HG03196 (cell line): Measurements from ENCODE around the gene OSBPL8.

ENCODE experiments used
- ATAC-seq: cut with Tn5 transposase; IDR thresholded peaks from one replicate; pipeline ENCODE4 v1.9.1; 2021; ENCODE audit not compliant: unreplicated experiment

Gene OSBPL8

DNA sequence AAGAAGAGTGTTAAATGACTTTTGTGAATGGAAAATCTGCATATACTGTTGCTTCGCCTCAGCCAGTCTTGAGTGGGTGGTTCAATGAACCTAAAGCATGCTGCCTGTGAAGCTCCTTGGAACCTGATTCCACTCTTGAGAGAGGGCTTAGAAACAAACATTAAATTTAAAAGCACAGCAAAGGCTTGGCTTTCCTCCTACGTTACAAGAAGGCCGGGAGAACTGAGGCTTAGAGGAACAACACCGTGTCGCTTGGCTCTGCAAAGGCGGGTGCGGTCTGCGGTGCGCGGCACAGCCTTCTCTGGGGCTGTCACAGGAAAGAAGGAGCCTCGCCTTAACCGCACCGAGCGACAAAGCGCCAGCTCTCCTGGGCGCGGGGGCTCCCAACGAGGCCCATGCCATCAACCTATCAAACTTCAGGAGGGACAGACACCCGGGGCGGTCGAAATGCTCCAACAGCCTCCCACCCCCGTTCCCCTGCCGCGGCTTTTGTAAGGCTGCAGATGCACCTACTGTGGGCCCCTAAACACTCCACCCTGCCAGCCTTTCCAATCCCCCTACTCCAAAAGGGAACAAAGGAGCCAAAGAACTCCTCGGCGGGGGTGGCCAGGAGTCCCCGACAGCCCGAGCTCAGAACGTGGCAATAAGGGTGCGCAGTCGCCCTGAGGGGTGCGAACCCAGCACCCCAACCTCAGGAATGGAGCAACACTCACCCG lies 729 bp downstream of the OSBPL8 start:
- ATAC-seq: peak; percentile 48

DNA sequence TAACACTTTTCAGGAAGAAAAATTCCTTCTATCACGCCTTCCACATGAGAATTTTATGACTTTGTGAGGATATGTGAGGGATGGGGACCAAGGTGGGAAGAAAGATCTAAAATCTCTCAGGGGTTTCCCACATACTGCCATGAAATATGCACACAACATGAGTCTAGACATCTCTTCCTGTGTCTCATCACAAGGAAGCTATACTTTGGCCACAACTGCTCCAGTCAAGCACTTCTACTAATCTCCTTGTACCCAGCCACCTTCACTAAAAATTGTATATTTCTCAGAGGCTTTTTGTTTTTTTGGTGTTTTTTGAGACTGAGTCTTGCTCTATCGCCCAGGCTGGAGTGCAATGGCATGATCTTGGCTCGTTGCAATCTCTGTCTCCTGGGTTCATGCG lies 3.2 kb downstream of the OSBPL8 start:
- no peak for ATAC-seq

DNA sequence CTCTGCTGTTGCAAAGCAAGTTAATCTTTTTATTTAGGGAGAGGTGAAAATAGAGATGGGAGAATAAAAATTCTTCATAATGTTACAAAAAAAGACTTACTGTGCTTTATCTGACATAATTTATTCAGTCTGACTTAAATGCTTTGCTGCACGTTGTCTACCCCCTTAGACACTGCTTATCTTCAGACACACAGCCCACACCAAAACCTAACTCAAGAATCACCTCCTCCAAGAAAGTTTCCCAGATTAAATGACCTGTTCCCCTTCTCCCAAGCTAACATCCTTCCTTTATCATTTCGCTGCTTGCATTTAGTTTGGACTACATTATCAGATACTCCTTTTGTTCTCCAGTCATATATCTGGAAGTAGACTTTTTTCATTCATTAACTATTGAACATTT lies 3.8 kb downstream of the OSBPL8 start:
- no peak for ATAC-seq

DNA sequence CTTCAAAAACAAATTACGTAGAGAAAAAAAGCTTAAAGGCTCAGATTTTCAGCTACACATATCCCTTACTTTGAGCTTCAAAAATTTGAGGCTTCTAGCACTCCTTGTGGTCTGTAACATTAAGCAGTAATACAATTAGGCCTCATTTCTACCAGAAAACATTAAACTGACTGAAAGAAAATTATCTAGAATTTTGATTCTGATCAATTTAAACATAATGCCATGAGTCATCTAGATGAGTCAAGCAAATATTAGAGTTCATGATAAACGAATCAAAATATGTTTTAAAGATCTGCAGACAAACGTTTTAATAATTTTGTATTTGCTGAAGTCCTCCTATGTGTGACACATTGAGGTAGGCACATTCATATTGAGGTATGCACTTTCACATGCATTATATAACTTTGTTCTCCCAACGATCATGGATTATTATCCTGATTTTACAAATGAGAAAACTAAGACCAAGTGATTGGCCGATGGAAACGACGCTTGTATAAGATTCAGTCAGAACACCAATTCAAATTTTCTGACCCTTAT lies 4.3 kb downstream of the OSBPL8 start:
- ATAC-seq: no peak

DNA sequence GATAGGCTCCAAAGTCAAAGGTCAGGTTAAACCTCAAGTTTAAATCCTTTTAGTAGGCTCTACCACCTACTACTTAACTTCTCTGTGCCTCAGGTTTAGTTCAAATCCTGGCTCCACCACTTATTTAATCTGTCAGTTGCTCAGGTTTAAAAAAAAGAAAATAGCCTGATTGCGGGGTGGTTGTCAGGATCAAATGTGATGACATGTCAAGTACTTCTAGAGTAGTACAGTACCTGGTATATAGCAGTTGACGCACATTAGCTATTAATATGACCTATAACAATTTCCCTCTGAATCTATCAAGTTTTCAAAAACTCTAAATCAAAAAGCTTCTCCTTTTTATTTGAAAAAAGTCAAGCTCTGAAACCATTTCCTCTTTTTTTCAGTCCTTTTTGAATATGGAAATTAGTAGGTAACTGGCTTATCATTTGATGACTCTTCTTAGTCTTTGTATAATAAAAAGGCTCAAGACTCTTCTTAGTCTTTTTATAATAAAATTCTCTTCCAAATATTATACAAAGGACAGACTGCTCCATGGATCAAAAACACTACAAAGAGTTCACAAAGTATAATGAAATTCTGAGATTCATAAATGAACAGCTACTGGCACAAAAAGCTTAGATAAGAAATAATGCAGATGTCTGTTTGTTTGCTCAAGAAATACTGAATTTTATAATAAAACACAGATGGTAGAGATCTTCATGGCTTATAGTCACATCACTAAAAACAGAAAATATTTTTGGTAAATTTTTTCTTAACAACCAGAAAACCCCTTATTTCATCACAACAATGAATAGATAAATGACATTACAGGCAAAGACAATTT lies 5.0 kb downstream of the OSBPL8 start:
- no peak for ATAC-seq

DNA sequence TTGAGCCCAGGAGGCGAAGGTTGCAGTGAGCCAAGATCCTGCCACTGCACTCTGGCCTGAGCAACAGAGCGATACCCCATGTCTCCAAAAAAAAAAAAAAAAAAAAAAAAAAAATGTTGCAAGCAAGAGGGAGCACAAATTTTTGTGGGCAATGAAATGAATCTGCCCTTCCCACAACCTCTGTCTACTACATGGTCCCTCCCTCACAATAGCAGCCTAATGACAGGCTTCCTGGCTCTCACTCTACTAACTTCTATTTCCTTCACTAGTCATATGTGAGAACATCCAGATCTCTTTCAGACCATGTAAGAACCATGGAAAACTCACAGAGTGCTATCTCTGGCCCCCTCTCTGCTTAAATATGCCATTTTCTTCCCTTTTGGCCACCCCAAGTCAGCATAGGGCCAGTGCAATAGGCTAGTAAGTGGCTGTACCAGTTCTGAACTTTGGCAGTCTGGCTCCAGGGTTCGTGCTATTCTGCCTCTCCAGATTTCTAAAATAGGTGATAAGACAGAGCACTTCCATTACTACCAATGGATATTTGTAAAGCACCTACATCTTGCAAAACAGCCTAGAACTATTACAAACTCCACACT lies 7.1 kb downstream of the OSBPL8 start:
- no peak for ATAC-seq

DNA sequence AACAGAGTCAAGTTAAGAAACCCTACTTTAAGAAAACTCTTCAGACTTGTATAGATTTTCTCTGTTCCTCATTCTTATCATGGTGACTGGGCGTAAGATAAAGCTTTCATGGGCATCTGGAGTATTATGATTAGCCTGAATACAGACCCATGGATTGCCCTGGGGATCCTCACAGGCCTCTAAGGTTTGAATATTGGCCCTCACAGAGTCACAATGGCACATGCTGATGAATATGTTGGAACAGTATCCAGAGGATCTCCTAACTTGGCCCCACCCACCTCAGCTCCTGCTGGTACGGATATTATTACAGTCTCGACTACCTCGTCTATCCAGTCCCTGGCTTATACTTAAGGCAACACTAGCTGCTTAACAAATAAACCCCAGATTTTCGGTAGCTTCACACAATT lies 8.1 kb downstream of the OSBPL8 start:
- no peak for ATAC-seq

DNA sequence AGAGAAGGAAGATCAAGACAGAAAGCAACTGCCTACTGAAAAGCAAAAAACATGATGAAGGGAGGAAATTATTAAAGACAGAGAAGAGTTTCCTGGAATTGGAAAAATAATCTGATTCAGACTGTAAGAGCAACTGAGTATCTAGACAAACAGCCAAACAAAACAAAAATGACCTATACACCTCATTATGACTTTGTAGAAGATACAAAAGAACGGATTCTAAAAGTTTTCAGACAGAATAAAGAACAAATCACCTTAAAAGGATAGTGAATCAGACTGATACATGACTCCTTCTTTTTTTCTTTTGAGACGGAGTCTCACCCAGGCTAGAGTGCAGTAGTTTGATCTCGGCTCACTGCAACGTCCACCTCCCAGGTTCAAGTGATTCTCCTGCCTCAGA lies 10.4 kb downstream of the OSBPL8 start:
- ATAC-seq: no peak

DNA sequence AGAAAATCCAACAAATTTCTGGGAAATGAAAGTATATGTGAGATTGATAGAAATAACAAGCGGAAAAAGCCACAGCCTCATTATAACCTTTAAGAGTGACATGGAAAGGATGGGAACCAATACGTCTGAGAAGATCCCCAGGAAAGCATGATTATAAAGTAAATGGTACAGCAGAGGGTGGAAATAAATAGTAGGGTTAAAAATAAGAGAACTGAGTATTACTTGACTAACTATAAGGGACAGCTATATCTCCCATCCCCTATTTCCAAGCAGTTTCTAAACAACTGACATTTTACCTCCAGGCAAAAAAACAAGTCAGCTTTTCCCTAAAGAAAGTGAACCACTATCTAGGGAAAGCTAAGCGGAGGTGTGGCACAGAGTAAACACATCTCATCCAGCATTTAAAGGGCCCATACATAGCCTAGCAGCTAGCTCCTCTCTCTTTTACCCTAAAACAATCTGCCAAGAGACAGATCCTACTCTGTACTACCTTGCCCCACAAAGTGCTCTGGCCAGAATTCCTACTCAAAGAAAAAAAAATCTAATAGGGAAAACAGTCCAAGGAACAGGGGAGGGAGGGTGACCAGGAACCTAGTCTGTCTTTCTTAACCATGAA lies 11.2 kb downstream of the OSBPL8 start:
- ATAC-seq: no peak

DNA sequence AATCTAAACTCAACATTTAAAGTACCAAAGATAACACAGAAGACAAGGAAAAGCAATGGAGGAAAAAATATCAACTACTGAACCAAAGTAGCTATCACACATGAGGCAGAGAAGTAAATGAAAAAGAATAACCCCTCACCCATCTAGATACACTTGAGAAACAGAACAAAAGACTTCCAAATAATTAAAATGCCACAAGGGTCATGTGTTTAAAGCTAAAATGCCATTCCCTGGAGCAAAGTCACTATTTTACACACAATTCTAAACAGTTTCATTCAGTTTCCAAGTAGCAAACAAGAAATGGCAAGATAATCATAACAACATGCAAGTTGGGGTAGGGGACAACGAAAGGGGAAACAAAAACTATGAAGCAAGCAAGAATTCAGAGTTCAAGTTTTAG lies 12.0 kb downstream of the OSBPL8 start:
- ATAC-seq: no peak

DNA sequence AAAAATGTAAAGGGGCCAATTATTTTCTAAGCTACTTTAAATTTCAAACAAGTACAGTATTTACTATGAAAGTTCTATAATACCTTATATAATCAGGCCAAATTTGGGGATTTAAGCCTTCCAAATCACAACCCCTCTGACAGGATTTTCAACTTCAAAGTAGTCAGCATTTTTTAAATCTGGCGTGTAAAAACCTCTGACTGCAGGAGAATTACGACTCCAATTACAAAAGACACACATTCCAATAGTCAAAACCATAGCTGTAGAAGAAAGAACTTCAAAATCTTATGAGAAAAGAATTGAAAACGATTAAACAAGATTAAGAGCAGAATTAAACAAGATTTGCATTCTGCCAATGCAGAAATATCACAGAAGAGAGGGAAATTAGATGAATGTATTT lies 12.7 kb downstream of the OSBPL8 start:
- ATAC-seq: no peak

DNA sequence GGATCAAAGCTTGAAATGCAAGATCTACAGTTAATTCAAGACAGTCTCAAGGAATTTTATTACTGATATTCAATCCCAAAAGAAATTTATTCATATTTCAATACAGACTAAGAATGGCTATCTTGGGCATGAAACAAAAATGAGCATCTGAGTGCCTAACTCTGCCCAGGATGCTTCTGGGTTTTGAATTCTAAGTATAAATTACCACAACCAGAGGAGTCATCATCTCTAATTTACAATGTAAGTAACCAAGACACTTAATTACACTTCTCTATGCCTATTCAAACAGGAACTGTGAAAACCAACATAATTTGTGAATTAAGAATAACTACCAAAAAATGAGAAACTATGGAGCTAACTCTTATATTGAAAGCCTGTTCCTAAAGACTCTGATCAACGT lies 14.1 kb downstream of the OSBPL8 start:
- ATAC-seq: no peak

DNA sequence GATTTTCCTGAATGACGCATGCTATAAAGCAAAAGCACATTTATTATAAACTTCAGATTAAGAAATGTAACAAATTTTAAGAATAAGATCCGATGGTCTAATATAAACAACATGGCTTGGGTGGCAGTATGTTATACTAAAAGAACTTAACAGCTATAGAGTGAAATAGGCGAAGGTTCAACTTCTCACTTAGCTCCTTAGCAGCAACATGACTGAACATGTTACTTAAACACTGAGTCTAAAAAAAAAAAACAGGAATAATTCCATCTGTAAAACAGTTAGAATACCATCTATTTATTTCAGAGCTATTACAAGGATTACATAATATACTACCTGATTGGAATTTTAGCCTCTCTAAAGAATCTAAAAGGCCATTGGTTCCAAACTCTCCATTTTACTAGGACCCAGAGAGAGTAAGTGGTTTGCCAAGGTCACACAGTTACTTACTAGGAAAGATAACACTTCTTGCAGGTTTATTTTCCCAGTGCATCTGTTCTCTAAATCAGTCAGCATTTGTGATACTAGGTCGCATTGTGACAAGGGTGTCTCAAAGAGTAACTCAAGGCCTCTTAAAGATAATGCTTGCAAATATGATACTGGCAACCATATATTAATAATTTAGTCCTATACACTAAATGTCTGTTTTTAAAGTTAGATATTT lies 14.8 kb downstream of the OSBPL8 start:
- no peak for ATAC-seq

DNA sequence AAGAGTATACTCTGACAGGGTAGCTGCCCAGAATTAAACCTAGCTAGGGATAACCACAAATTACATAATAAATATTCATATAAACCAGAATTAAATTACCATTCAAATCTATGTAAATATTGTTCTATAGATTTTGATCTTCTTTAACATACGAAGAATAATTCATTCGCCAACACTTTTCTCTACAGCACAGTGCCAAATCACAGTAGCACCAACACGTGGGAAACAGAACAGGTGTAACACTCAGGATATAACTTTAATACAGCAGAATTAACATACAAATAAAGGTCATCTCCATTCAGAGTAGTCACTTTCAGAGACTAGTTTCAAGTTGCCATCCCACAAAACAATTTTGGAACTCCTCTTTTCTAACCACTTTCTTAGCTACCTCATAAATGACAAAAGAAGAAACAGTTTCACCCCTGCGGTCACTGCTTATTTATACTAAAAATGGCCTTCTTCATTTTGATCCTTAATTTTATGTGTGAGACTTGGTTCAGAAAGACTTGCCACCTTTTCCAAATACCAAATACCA lies 15.7 kb downstream of the OSBPL8 start:
- no peak for ATAC-seq

DNA sequence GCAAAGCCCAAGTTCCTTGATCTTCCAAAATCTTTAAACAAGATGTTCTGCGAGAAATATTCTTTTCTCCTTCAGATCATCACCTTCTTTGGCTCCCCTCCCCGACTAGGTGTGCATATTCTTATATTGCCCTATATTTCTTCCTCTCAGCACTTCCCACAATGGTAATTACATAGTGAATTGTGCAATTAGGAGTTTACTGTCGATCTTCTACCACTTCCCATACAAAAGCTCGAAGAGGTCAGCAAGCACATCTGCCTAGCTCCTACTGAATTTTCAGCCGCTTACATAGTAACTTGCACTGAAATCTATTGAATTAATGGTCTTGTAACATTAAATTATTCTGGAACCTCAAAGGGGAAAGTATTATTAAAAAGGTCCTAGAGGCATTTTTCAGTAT lies 16.7 kb downstream of the OSBPL8 start:
- ATAC-seq: no peak

DNA sequence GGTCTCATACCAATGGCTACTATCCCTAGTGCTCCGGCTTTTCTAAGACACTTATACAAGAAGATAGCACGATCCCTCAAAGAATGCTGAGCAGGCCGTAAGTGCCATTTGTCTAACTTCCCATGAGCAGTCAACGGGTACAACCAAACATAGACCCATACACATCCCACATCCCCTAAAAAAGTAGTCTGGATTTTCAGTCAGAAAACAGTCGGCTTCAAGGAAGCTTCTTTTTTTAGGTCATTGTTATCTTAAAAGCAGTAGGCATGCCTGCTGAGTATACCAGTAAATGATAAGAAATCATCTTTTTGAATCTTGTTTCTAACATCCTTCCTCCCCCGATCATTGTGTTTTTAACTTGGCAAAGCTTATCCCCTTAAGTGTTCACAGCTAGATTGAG lies 19.8 kb downstream of the OSBPL8 start:
- no peak for ATAC-seq

DNA sequence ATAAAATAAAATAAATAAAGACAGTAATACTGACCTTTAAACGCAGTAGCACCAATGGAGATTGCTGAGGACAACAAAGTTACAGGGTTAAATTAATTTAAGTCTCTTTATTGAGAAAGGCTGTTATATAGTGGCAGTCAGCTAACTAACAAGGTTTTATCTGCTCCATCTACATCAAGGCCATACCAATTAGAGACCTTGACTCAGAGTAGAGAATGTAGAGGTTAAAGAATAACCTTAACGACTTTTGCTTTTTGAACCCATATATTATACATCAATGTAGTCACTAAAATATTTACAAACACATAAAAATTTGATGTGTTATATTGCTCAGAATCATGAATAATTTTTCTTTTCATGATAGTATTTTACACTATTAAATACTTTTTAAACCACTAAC lies 21.6 kb downstream of the OSBPL8 start:
- ATAC-seq: no peak

DNA sequence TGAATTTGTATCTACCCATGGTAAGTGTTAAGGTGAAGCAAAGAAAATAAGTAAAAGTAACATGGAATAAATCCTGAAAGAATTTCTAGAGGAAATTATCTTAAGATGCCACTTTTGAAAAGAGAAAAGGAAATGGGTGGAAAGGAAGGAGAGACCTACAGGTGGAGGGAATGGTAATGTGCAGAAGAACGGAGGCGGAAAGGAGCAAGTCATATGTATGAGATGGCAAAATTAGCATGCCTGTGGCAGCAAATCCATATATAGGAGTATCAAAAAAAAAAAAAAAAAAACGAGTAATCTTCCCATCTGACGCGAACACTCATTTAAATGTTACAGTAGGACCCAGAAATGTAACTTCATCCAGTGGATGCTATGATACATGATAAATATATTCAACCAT lies 23.0 kb downstream of the OSBPL8 start:
- ATAC-seq: no peak

DNA sequence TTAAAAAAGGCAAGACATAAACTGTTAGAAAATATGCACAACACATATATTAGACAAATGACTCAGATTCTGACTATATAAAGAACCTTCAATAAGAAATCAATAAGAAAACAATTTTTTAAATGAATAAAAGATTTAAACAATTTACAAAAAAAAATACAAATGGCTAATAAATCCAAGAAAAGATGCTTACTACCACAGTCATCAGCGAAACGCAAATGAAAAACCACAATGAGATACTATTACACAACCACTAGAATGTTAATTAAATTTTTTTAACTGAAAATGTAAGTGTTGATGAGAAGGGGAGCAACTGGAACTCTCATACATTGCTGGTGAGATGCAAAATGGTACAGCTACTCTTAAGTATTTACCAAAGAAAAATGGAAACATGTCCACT lies 24.4 kb downstream of the OSBPL8 start:
- no peak for ATAC-seq

DNA sequence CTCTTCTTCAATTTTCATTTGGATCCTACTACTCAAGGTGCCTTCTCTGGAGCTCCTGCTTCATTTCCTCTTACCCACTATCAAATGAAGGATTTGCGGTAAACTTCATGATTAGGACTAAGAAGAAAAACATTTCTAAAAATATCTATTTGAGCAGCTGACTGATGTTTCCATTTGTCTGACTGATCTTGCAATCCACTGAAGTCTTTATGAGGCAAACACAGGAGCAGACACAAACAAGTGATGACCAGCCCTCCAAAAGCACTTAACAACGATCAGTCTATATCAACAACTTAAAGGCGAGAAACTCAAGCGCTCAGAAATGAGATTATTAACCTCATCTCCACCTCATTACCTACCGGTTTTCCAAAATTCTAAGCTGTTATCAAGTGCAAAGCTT lies 26.2 kb downstream of the OSBPL8 start:
- ATAC-seq: no peak

DNA sequence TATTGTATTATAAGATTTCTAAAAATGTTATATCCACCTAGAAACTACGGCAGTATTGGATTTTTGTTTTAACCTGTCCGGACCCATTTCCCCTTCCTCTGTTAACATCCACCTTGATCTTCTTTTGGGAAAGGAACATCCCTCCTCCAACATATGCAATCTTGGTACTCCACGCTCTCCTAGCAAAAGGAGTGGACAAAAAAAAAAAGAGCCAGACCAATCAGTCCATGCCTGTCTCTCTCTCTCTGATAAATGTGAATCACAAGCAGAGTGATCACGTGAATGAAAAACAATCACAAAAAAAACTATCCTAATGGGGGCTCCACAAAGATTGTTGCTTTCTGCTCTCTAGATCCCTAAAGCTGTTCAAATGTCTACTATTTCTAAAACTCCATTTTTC lies 27.1 kb downstream of the OSBPL8 start:
- ATAC-seq: no peak
